ENCODE measurements around the gene HGS.

The HGS gene

DNA sequence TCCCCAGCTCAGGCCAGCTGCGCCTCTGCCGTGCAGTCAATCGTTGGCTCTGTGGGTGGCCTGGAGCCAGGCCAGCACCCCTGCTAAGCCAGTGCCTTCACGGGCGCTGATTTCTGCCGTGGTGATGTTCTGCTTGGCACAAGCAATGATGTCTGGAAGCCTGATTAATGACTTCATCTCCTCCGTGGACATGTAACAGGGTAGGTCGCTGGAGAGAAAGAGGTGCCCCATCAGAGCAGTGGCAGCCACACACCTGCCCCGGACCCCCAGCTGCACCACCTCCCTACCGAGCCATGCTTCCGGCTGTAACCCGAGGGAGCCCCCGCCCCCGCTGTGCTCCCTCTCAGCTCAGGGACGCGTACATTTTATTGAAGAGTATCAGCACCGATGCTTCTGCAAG is 2.1 kb upstream of the HGS start:
- DNase-seq (ENCODE audit: extremely low read depth, low read depth): no peak
- TF ChIP-seq, protein P1, sequence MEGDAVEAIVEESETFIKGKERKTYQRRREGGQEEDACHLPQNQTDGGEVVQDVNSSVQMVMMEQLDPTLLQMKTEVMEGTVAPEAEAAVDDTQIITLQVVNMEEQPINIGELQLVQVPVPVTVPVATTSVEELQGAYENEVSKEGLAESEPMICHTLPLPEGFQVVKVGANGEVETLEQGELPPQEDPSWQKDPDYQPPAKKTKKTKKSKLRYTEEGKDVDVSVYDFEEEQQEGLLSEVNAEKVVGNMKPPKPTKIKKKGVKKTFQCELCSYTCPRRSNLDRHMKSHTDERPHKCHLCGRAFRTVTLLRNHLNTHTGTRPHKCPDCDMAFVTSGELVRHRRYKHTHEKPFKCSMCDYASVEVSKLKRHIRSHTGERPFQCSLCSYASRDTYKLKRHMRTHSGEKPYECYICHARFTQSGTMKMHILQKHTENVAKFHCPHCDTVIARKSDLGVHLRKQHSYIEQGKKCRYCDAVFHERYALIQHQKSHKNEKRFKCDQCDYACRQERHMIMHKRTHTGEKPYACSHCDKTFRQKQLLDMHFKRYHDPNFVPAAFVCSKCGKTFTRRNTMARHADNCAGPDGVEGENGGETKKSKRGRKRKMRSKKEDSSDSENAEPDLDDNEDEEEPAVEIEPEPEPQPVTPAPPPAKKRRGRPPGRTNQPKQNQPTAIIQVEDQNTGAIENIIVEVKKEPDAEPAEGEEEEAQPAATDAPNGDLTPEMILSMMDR (IDR thresholded peaks at IDR 0.05; ENCODE audit: low read depth, low read length): no peak

DNA sequence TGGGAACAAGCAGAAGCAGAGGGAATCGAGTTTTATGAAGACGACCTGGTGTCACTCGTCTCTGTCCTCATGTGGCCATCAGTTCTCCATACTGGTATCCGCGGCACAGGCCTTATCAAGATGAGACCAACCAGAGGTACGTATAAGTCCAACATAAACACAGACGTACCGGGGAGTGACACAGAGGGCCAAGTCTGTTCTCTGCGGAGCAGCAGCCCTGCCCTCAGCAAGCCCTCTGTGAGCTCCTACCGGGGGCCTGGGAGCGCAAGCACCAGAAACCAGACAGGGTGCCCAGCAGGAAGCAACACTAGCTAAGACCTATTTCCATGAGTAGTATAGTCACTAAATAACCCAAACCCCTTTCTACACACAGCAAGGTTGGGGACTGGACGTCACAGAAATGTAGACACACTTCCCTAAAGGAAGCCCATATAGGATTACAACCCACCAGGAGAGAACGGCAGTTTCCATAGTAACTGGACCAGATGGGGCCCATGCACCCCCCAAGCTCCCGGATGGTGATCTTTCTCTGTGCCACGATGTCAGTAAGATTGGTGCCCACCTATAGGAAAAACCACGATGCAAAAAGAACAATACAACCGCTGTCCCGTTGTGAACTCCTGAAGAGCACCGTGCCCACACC is 1.1 kb upstream of the HGS start:
- TF ChIP-seq, protein P1 (IDR thresholded peaks at IDR 0.05; ENCODE audit: low read depth, low read length): no peak
- DNase-seq (ENCODE audit: extremely low read depth, low read depth): no peak

DNA sequence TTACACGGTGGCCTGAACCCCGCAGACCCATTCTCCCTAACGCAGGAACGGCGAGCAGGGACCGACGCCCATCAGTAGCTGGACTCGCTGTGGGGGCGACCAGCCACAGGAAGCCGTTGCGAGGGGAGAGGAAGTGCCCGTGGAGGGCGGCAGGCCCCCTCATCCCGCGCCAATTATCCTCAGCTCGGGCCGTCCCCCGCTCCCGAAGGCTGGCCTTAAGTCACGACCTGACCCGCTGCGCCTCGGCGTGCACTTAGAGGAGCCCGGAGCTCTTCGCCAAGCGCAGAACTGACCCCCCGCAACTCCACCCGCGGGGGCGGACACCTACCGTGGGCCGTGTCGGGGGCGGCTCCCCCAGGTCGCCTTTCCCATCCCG is 615 bp upstream of the HGS start:
- TF ChIP-seq, protein P1 (IDR thresholded peaks at IDR 0.05; ENCODE audit: low read depth, low read length): no peak
- DNase-seq (ENCODE audit: extremely low read depth, low read depth): no peak

DNA sequence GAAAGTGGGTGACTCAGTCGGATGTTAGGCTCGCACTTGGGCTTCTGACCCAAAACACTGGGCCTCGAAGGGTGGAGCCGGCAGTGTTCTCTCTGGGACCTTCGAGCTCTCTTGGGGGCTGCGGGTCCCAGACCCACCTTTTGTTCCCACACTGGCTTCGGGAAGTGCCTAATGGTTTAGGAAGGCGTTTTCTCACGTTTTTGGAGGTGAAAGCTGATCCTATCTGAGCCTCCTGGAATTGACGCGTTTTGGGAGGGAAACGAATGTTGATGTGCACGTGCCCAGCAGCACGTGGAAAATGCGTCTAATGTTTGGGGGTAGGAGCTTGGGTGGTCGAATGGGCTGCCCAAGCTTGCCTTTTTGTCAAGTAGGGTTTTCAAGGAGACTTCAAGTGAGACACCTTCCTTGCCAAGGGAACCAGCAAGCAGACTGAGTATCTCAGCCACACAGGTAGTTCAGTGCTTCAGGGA is 666 bp downstream of the HGS start:
- DNase-seq (ENCODE audit: extremely low read depth, low read depth): peak; percentile 34
- TF ChIP-seq, protein P1 (IDR thresholded peaks at IDR 0.05; ENCODE audit: low read depth, low read length): no peak

DNA sequence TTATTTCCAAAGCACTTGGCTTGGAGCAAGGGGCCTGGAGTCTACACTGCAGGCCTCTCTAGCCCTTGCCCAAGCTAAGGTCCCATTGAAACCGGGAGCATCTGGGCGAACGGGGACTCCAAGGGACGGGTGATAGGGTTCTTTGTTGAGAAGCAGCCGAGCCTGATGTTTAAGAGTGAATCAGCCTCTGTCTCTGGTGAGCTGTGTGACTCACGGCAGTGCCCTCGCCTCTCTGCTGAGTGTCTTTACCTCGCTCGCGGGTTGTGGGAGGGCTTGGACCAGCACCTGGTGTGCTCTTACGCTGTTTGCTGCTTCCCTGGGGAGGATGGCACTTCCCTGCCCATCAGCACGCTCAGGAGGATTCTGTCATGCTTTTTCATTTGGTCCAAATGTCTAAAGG is 1.3 kb downstream of the HGS start:
- TF ChIP-seq, protein P1 (IDR thresholded peaks at IDR 0.05; ENCODE audit: low read depth, low read length): no peak
- no peak for DNase-seq (ENCODE audit: extremely low read depth, low read depth)

DNA sequence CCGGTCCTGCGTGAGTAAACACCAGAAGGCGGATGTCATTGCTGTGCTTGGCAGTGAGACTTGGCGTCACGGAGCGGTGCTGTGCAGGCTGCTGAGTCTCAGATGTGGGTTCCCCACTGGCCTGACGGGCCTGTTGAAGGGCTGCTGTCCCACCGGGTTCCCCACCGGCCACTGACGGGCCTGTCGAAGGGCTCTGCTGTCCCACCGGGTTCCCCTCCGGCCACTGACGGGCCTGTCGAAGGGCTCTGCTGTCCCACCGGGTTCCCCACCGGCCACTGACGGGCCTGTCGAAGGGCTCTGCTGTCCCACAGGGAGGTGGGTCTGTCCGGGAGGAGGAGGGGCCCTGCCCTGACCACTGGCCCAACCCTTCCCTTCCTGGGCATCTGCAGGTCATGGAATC is 2.8 kb downstream of the HGS start:
- no peak for DNase-seq (ENCODE audit: extremely low read depth, low read depth)
- TF ChIP-seq, protein P1 (IDR thresholded peaks at IDR 0.05; ENCODE audit: low read depth, low read length): no peak

DNA sequence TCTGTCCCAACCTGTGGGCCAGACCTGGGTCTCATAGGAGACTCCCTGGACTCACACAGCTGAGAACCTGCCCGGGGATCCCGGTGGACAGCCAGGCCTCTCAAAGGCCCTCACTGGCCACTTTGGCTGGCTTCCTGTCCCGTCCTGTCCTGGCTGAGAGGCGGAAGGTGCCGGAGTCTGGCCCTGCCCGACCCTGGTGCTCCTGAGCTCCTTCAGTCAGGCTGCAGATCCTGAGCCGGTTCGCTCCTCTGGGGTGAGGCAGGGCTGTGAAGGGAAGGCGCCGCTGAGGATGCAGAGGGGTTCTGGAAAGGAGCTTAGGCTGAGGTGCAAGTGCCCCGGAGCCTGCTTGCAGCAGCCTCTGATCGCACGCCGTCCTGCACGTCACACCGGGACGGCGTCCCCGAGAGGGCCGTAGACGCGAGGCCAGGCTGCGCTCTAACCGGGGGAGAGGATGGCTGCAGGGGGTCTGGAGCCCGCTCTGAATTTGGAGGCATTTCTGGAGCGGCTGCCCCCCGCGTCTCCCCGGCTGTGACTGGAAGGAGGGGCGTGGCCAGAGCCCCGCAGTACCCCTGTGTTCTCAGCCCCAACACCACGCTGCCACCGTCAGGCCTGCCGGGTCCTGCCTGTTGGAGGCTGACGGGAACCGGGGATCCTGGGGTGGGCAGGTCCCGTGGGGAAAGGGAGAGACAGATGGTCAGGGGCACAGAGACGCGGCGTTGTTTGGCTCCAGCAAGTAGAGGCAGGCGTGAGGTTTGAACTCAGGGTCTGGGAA is 4.1 kb downstream of the HGS start:
- no peak for DNase-seq (ENCODE audit: extremely low read depth, low read depth)
- TF ChIP-seq, protein P1 (IDR thresholded peaks at IDR 0.05; ENCODE audit: low read depth, low read length): no peak
